Kidney (tissue), 22 donors: Measurements from ENCODE around the gene IZUMO1. TPM values are rescaled to one million over a fixed set of nuclear protein-coding genes. Genes with fewer than 3 reads are reported as not detected.

Experiments
- DNase-seq, 5 donors: peaks; one replicate each; pipeline ENCODE4 v3.0.0-alpha.2; 2013 to 2020
- FAIRE-seq: peaks from 2 replicates; lab custom pipeline; 2012; peaks lifted over from hg19 to GRCh38; lab: Jason Lieb, UNC
- H3K27ac ChIP-seq, 2 donors: one replicate each; pipeline ENCODE4 v1.7.0; 2013; ENCODE audit warnings: low read depth in 2 of 2, low read length in 2 of 2, inconsistent platforms in 1 of 2
- H3K27me3 ChIP-seq: one replicate; pipeline ENCODE4 v1.7.1; 2013; ENCODE audit warnings: low read length, inconsistent platforms; ENCODE audit not compliant: control insufficient read depth, insufficient read depth
- H3K36me3 ChIP-seq, 3 donors: one replicate each; pipeline versions ENCODE4 v1.7.0 to v1.7.1; 2013; ENCODE audit warnings: low read length in 3 of 3, control low read depth in 1 of 3, inconsistent platforms in 1 of 3; ENCODE audit not compliant: insufficient read depth in 3 of 3, control insufficient read depth in 2 of 3
- H3K4me1 ChIP-seq, 3 donors: one replicate each; pipeline versions ENCODE4 v1.7.0 to v1.7.1; 2013; ENCODE audit warnings: low read length in 3 of 3, inconsistent platforms in 1 of 3, low read depth in 1 of 3; ENCODE audit not compliant: control insufficient read depth in 2 of 3, insufficient read depth in 2 of 3
- H3K4me3 ChIP-seq, 3 donors: one replicate each; pipeline versions ENCODE4 v1.7.0 to v1.8.1; 2013; ENCODE audit warnings: low read length in 3 of 3, control low read depth in 1 of 3, inconsistent platforms in 1 of 3
- H3K9ac ChIP-seq, 3 donors: one replicate each; pipeline versions ENCODE4 v1.7.0 to v1.7.1; 2013; ENCODE audit warnings: low read length in 3 of 3, control low read depth in 1 of 3, inconsistent platforms in 1 of 3
- H3K9me3 ChIP-seq, 3 donors: one replicate each; pipeline versions ENCODE4 v1.7.0 to v1.7.1; 2013; ENCODE audit warnings: low read length in 3 of 3, control low read depth in 1 of 3, inconsistent platforms in 1 of 3; ENCODE audit not compliant: control insufficient read depth in 2 of 3, insufficient read depth in 1 of 3
- CTCF ChIP-seq: IDR thresholded peaks from 3 replicates; pipeline ENCODE4 v1.5.1; 2012; ENCODE audit warnings: mild to moderate bottlenecking, moderate library complexity, borderline replicate concordance; ENCODE audit not compliant: insufficient read depth; ENCODE audit errors: extremely low read depth
- intact Hi-C: fragments of 100-400 bp; cut with DNase I; formaldehyde crosslinking; loops from one replicate; pipeline ENCODE4 v1.11.1; 2022
- long read RNA-seq, 10 donors: library from polyadenylated mRNA in 1 of 10; unstranded in 1 of 10; transcript quantifications; one replicate each; pipeline ENCODE4 v2.0.0 and lab custom pipeline, GENCODE V29; 2021 to 2026
- polyA plus RNA-seq: library from polyadenylated mRNA; stranded (reverse); fragments of 350-450 nt; fragmentation: Illumina TruSeq; extraction: RNeasy Lipid Tissue Mini Kit (QIAGEN cat#74804); gene quantifications from one replicate; pipeline ENCODE4 v1.2.3, GENCODE V29; 2014; ENCODE audit warnings: low read depth, low replicate concordance; ENCODE audit not compliant: insufficient read depth
- total RNA-seq: library from RNA; stranded (reverse); fragmentation: NEBNext Ultra II Directional; extraction: Animal tissue kit (Norgen Biotek cat#: 25700); gene quantifications from one replicate; pipeline ENCODE4 v1.2.1, GENCODE V29; 2021
- donor health status: control.
- donor health status: control.
- donor health status: control.
- donor health status: control.
- donor health status: control.
- donor health status: DM: yes; HTN: yes; CAD: no.
- donor health status: Normal renal cell carcinoma (clear cell type).

IZUMO1 gene
- total RNA-seq (0.79 TPM), polyA plus RNA-seq (not detected)
- long read RNA-seq, donor 1, result 0 reads
- long read RNA-seq, donor 2, result 0 reads
- long read RNA-seq, donor 3, result 0 reads
- long read RNA-seq, donor 4, result 0 reads
- long read RNA-seq, donor 5, result 0 reads
- long read RNA-seq, donor 6, result 0 reads
- long read RNA-seq, donor 7, result 0 reads
- long read RNA-seq, donor 8, result 0 reads
- long read RNA-seq, donor 9, result 0 reads
- long read RNA-seq, donor 10, result 0 reads

GRCh38 chr19:48746738-48747575 lies at the start of gene IZUMO1:
Gene IZUMO1, minus strand, starts transcription at chr19:48746909. Its CDS starts 1,050 bp downstream, at chr19:48745859.
- no peaks in the 10 kb centered on the region for H3K36me3 ChIP-seq
- intact Hi-C loops, result no loop called here
- peaks cover 0 to 5% (median 3%) of the 10 kb centered on the region in 3 donors for H3K4me1 ChIP-seq
- no peaks in the 10 kb centered on the region for H3K9me3 ChIP-seq
- peaks cover 4% of the 10 kb centered on the region for H3K27me3 ChIP-seq
- FAIRE-seq, result no peak
- H3K27ac ChIP-seq, result peak within 1 kb of the TSS; percentile 75 to 77
- H3K4me3 ChIP-seq, result peak within 1 kb of the TSS; percentile 19 to 62 (median 59)
- TF ChIP-seq CTCF, result no peak
- peak within 1 kb of the TSS in 2 of 3 donors; percentile 24 to 42 for H3K9ac ChIP-seq
- DNase-seq, result peak; percentile 91 to 95 (median 95)

- FAIRE-seq, result no peak
- Histone ChIP-seq H3K9ac (peak overlapping the region in 1 of 3 donors; percentile 63), H3K4me1 (peaks cover 0 to 7% (median 5%) of the 10 kb centered on the region in 3 donors), H3K27me3 (no peaks in the 10 kb centered on the region), H3K27ac (peak overlapping the region; percentile 76 to 92), H3K9me3 (no peaks in the 10 kb centered on the region), H3K36me3 (no peaks in the 10 kb centered on the region), H3K4me3 (peak overlapping the region in 2 of 3 donors; percentile 58 to 92)
- peak in 1 of 5 donors; percentile 88 for DNase-seq
- intact Hi-C loops, result loop anchor here (10.0 kb wide), 1 partner anchor 179 kb away; no protein-coding TSS in a partner anchor
- no peak for TF ChIP-seq CTCF
Measured at GRCh38 chr19:48795685-48796070, 49.0 kb upstream of the IZUMO1 start.

- intact Hi-C loops, result loop anchor here (10.0 kb wide), 1 partner anchor 180 kb away; no protein-coding TSS in a partner anchor
- TF ChIP-seq CTCF, result peak; percentile 90
- Histone ChIP-seq H3K27ac (peak overlapping the region; percentile 76 to 92), H3K4me1 (peaks cover 0 to 7% (median 5%) of the 10 kb centered on the region in 3 donors), H3K36me3 (no peaks in the 10 kb centered on the region), H3K4me3 (peak overlapping the region; percentile 58 to 92 (median 89)), H3K9me3 (no peaks in the 10 kb centered on the region), H3K9ac (peak overlapping the region; percentile 63 to 90 (median 90)), H3K27me3 (no peaks in the 10 kb centered on the region)
- FAIRE-seq (peak; percentile 65), DNase-seq (peak; percentile 95 to 97 (median 96))
Measured at GRCh38 chr19:48795055-48795684, 48.5 kb upstream of the IZUMO1 start.
